K562 (cell line): ENCODE results near the gene PIKFYVE. TPM values are rescaled to one million over a fixed set of nuclear protein-coding genes. Genes with fewer than 3 reads are reported as not detected.

ENCODE experiments used
- DDX20 ChIP-seq: fragments of 450-650 bp; IDR thresholded peaks from 2 replicates; pipeline ENCODE4 v1.6.1; 2016; ENCODE audit warnings: missing genetic modification characterization, low read depth, mild to moderate bottlenecking, missing compliant biosample characterization, moderate library complexity
- ELF4 ChIP-seq: fragments of 450-650 bp; formaldehyde crosslinking; IDR thresholded peaks from 2 replicates; pipeline ENCODE4 v1.4.0; 2022; ENCODE audit warnings: missing genetic modification characterization
- HDAC6 ChIP-seq: IDR thresholded peaks from 2 replicates; pipeline ENCODE4 v1.6.1; 2012; ENCODE audit warnings: low read depth, mild to moderate bottlenecking, control low read depth, inconsistent platforms, low read length, moderate library complexity
- HNRNPUL1 ChIP-seq: fragments of 200-400 bp; formaldehyde crosslinking; IDR thresholded peaks from 2 replicates; pipeline ENCODE4 v1.6.1; 2017; ENCODE audit warnings: low read length
- MCM7 ChIP-seq, 2 experiments: fragments of 450-650 bp; IDR thresholded peaks; 2 replicates each; pipeline ENCODE4 v1.6.1; 2016 to 2018
- MEF2D ChIP-seq: conservative IDR thresholded peaks from 2 replicates; pipeline ENCODE4 v1.6.1; 2016; ENCODE audit warnings: low read depth, missing genetic modification characterization, missing compliant biosample characterization
- RAD51 ChIP-seq: fragments of 450-650 bp; IDR thresholded peaks from 2 replicates; pipeline ENCODE4 v1.7.1; 2016; ENCODE audit warnings: low read depth, mild to moderate bottlenecking, borderline replicate concordance
- RFX5 ChIP-seq: IDR thresholded peaks from 2 replicates; pipeline ENCODE4 v1.6.1; 2011; ENCODE audit warnings: low read depth, mild to moderate bottlenecking, improper control_type of control experiment, low read length
- SAP30 ChIP-seq: fragments of 200-600 bp; sonication (generic); IDR thresholded peaks from 2 replicates; pipeline ENCODE4 v1.6.1; 2012; ENCODE audit warnings: borderline replicate concordance, low read depth, mild to moderate bottlenecking, moderate library complexity, low read length, control low read depth, inconsistent platforms; ENCODE audit not compliant: insufficient read depth, poor library complexity, severe bottlenecking
- SIN3B ChIP-seq: fragments of 450-650 bp; IDR thresholded peaks from 2 replicates; pipeline ENCODE4 v1.6.1; 2017; ENCODE audit warnings: low read depth, mild to moderate bottlenecking, moderate library complexity
- TRIM28 ChIP-seq: fragments of 450-650 bp; IDR thresholded peaks from 2 replicates; pipeline ENCODE4 v1.6.1; 2017
- ZFPM2 ChIP-seq: fragments of 250-450 bp; sonication (Bioruptor Pico); IDR thresholded peaks from 2 replicates; pipeline ENCODE4 v1.5.1; 2022; ENCODE audit warnings: mild to moderate bottlenecking
- ZFX ChIP-seq: sonication (generic); formaldehyde crosslinking; IDR thresholded peaks from 2 replicates; pipeline ENCODE4 v1.8.0; 2022; ENCODE audit warnings: mild to moderate bottlenecking, missing genetic modification reagents, moderate library complexity
- ZNF146 ChIP-seq: IDR thresholded peaks from one replicate; pipeline ENCODE4 v1.6.1; 2018; ENCODE audit warnings: missing compliant biosample characterization; ENCODE audit not compliant: unreplicated experiment
- ZNF76 ChIP-seq: fragments of 250-450 bp; sonication (Bioruptor Pico); IDR thresholded peaks from 2 replicates; pipeline ENCODE4 v1.4.0; 2020; ENCODE audit warnings: mild to moderate bottlenecking, moderate library complexity, borderline replicate concordance
- ZZZ3 ChIP-seq: fragments of 450-650 bp; IDR thresholded peaks from 2 replicates; pipeline ENCODE4 v1.6.1; 2016; ENCODE audit warnings: antibody characterized with exemption, mild to moderate bottlenecking, moderate library complexity
- polyA plus RNA-seq, 8 experiments: library from polyadenylated mRNA; depleted of rRNA in 4 of 8; stranded (reverse) in 5 of 8; unstranded in 3 of 8; fragments of >200 nt; fragmentation: Nextera tagmentation in 2 of 8; fragmentation: Illumina TruSeq in 1 of 8; extraction: Ambion mirVana in 2 of 8; extraction: Trizol in 1 of 8; gene quantifications; 2 replicates each; pipeline versions ENCODE4 v1.2.1 to v1.2.3, GENCODE V29; 2011 to 2014; ENCODE audit warnings: inconsistent platforms in 1 of 8, missing spikeins in 1 of 8
- total RNA-seq, 7 experiments: library from RNA; depleted of rRNA in 6 of 7; stranded (reverse); fragments of >200 nt in 6 of 7; fragmentation: Illumina TruSeq in 2 of 7; extraction: Trizol in 2 of 7; gene quantifications; 2 replicates each; pipeline versions ENCODE4 v1.2.1 to v1.2.3, GENCODE V29; 2011 to 2021; ENCODE audit warnings: low replicate concordance in 1 of 7
- TF ChIP-seq, protein P1 (sequence below): fragments of 150-350 bp; IDR thresholded peaks from 2 replicates; pipeline ENCODE4 v1.6.1; 2014; ENCODE audit warnings: low read depth, mild to moderate bottlenecking, low read length, borderline replicate concordance
- TF ChIP-seq, protein P2 (sequence below): fragments of 250-450 bp; sonication (Bioruptor Pico); IDR thresholded peaks from 2 replicates; pipeline ENCODE4 v1.4.0; 2020; ENCODE audit warnings: borderline replicate concordance
- TF ChIP-seq, protein P3 (sequence below): fragments of 450-650 bp; IDR thresholded peaks from 2 replicates; pipeline ENCODE4 v1.6.1; 2017; ENCODE audit warnings: antibody characterized with exemption, mild to moderate bottlenecking

Gene PIKFYVE
- total and polyA plus RNA-seq, 9 of the 15 experiments (the other 6 are each of a cell fraction or from before 2014, with no cell fraction given): 3.6 to 25.6 (median 16.7) TPM

DNA sequence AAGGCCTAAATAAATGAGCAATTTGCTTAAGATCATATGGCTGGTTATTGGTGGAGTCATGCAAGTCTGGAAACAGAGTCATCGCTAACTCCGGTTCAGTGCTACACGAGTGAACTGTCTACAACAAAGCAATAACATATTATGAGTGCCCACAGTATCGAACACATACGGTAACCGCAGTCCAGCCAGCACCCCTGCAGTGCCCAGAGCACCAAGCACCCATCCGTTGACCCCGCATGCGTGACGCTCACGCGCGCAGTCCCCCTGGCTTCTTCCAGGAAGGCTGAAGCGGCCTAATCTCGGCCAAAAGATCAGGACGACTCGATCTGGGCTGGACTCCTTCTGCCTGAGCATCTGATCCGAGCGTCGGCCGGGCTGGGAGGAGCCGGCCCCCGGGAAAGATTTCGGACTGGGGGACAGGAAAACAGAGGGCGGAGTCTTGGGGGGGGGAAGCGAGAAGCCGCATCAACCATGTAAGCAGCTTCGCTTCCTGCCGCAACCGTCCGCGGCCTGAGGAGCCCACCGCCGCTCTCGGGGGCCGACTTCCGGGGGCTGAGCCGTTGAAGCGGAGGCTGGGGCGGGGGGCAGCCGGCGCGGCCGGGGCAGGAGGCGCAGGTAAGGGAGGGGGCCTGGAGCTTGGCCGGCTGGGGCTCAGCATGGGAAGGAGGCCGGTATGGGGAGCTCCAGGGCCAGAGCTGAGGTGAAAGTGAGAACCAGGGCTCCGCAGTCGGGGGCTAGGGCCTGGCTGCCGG lies at the start of gene PIKFYVE (continued):
- TF ChIP-seq, protein P1, sequence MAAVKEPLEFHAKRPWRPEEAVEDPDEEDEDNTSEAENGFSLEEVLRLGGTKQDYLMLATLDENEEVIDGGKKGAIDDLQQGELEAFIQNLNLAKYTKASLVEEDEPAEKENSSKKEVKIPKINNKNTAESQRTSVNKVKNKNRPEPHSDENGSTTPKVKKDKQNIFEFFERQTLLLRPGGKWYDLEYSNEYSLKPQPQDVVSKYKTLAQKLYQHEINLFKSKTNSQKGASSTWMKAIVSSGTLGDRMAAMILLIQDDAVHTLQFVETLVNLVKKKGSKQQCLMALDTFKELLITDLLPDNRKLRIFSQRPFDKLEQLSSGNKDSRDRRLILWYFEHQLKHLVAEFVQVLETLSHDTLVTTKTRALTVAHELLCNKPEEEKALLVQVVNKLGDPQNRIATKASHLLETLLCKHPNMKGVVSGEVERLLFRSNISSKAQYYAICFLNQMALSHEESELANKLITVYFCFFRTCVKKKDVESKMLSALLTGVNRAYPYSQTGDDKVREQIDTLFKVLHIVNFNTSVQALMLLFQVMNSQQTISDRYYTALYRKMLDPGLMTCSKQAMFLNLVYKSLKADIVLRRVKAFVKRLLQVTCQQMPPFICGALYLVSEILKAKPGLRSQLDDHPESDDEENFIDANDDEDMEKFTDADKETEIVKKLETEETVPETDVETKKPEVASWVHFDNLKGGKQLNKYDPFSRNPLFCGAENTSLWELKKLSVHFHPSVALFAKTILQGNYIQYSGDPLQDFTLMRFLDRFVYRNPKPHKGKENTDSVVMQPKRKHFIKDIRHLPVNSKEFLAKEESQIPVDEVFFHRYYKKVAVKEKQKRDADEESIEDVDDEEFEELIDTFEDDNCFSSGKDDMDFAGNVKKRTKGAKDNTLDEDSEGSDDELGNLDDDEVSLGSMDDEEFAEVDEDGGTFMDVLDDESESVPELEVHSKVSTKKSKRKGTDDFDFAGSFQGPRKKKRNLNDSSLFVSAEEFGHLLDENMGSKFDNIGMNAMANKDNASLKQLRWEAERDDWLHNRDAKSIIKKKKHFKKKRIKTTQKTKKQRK: no peak
- TF ChIP-seq SIN3B (no peak), ELF4 (CRISPR knock-in tag) (no peak), ZFPM2 (CRISPR knock-in tag) (no peak), ZZZ3 (no peak), TRIM28 (no peak), RFX5 (no peak), SAP30 (no peak), HDAC6 (no peak), ZNF76 (CRISPR knock-in tag) (no peak), HNRNPUL1 (no peak), DDX20 (no peak), ZFX (CRISPR knock-in tag) (peak; percentile 79), ZNF146 (CRISPR knock-in tag) (no peak), MEF2D (tag) (no peak), RAD51 (peak; percentile 52; the same call in 1 of the 2 replicates), MCM7 (IDR thresholded peaks at IDR 0.05) (no peak)
- TF ChIP-seq, protein P2, sequence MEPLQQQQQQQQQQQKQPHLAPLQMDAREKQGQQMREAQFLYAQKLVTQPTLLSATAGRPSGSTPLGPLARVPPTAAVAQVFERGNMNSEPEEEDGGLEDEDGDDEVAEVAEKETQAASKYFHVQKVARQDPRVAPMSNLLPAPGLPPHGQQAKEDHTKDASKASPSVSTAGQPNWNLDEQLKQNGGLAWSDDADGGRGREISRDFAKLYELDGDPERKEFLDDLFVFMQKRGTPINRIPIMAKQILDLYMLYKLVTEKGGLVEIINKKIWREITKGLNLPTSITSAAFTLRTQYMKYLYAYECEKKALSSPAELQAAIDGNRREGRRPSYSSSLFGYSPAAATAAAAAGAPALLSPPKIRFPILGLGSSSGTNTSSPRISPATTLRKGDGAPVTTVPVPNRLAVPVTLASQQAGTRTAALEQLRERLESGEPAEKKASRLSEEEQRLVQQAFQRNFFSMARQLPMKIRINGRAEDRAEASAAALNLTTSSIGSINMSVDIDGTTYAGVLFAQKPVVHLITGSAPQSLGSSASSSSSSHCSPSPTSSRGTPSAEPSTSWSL (CRISPR knock-in tag): no peak
- TF ChIP-seq, protein P3, sequence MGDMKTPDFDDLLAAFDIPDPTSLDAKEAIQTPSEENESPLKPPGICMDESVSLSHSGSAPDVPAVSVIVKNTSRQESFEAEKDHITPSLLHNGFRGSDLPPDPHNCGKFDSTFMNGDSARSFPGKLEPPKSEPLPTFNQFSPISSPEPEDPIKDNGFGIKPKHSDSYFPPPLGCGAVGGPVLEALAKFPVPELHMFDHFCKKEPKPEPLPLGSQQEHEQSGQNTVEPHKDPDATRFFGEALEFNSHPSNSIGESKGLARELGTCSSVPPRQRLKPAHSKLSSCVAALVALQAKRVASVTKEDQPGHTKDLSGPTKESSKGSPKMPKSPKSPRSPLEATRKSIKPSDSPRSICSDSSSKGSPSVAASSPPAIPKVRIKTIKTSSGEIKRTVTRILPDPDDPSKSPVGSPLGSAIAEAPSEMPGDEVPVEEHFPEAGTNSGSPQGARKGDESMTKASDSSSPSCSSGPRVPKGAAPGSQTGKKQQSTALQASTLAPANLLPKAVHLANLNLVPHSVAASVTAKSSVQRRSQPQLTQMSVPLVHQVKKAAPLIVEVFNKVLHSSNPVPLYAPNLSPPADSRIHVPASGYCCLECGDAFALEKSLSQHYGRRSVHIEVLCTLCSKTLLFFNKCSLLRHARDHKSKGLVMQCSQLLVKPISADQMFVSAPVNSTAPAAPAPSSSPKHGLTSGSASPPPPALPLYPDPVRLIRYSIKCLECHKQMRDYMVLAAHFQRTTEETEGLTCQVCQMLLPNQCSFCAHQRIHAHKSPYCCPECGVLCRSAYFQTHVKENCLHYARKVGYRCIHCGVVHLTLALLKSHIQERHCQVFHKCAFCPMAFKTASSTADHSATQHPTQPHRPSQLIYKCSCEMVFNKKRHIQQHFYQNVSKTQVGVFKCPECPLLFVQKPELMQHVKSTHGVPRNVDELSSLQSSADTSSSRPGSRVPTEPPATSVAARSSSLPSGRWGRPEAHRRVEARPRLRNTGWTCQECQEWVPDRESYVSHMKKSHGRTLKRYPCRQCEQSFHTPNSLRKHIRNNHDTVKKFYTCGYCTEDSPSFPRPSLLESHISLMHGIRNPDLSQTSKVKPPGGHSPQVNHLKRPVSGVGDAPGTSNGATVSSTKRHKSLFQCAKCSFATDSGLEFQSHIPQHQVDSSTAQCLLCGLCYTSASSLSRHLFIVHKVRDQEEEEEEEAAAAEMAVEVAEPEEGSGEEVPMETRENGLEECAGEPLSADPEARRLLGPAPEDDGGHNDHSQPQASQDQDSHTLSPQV: no peak
